HepG2 (cell line): Measurements from ENCODE around the gene TYROBP. TPM values are rescaled to one million over a fixed set of nuclear protein-coding genes. Genes with fewer than 3 reads are reported as not detected.
A peak's percentile ranks its signal among the peaks of the same experiment; 100 is the strongest.

Experiments used
- AKAP8 ChIP-seq: sonication (generic); formaldehyde crosslinking; IDR thresholded peaks from 2 replicates; pipeline ENCODE4 v1.5.1; 2020; ENCODE audit warnings: mild to moderate bottlenecking, missing genetic modification reagents
- BCL6 ChIP-seq: IDR thresholded peaks from 2 replicates; pipeline ENCODE4 v1.6.1; 2016; ENCODE audit warnings: missing genetic modification reagents, missing compliant biosample characterization
- CCAR2 ChIP-seq: fragments of 200-400 bp; formaldehyde crosslinking; optimal IDR thresholded peaks from 2 replicates; pipeline ENCODE3; 2018; ENCODE audit warnings: low read depth, mild to moderate bottlenecking, low read length, moderate library complexity
- MXI1 ChIP-seq: IDR thresholded peaks from 3 replicates; pipeline ENCODE4 v1.6.1; 2012; ENCODE audit warnings: low read depth, low read length, inconsistent platforms, borderline replicate concordance
- SP1 ChIP-seq, 2 experiments: fragments of 450-650 bp in 1 of 2; sonication (generic) in 1 of 2; formaldehyde crosslinking in 1 of 2; IDR thresholded peaks; 2 replicates each; pipeline versions ENCODE4 v1.4.0 to v1.6.1; 2016 to 2020; ENCODE audit warnings: missing genetic modification reagents in 1 of 2
- SP4 ChIP-seq: sonication (generic); formaldehyde crosslinking; IDR thresholded peaks from 2 replicates; pipeline ENCODE4 v1.8.1; 2023; ENCODE audit warnings: mild to moderate bottlenecking, missing genetic modification reagents
- TBX2 ChIP-seq: sonication (generic); formaldehyde crosslinking; IDR thresholded peaks from 2 replicates; pipeline ENCODE4 v1.5.0; 2020; ENCODE audit warnings: missing genetic modification reagents, mild to moderate bottlenecking, borderline replicate concordance
- TFDP1 ChIP-seq: IDR thresholded peaks from 2 replicates; pipeline ENCODE4 v1.6.1; 2016; ENCODE audit warnings: missing compliant biosample characterization, missing genetic modification reagents, borderline replicate concordance
- TFE3 ChIP-seq: IDR thresholded peaks from 2 replicates; pipeline ENCODE4 v1.6.1; 2016
- ZBTB38 ChIP-seq: sonication (generic); formaldehyde crosslinking; IDR thresholded peaks from 2 replicates; pipeline ENCODE4 v1.5.1; 2020; ENCODE audit warnings: mild to moderate bottlenecking, missing genetic modification reagents
- ZFP41 ChIP-seq: sonication (generic); formaldehyde crosslinking; IDR thresholded peaks from 2 replicates; pipeline ENCODE4 v1.4.0; 2020; ENCODE audit warnings: mild to moderate bottlenecking, missing genetic modification reagents, borderline replicate concordance
- ZIK1 ChIP-seq: sonication (generic); formaldehyde crosslinking; IDR thresholded peaks from 2 replicates; pipeline ENCODE4 v1.5.0; 2020; ENCODE audit warnings: mild to moderate bottlenecking, low read depth, missing genetic modification reagents, borderline replicate concordance
- ZMYM3 ChIP-seq: sonication (generic); formaldehyde crosslinking; IDR thresholded peaks from 2 replicates; pipeline ENCODE4 v1.5.1; 2020; ENCODE audit warnings: mild to moderate bottlenecking, missing genetic modification reagents
- ZNF12 ChIP-seq: sonication (generic); formaldehyde crosslinking; IDR thresholded peaks from 2 replicates; pipeline ENCODE4 v1.5.0; 2020; ENCODE audit warnings: missing genetic modification reagents
- ZNF235 ChIP-seq: sonication (generic); formaldehyde crosslinking; IDR thresholded peaks from 2 replicates; pipeline ENCODE4 v1.8.1; 2023; ENCODE audit warnings: mild to moderate bottlenecking, missing genetic modification reagents, borderline replicate concordance
- ZNF335 ChIP-seq: sonication (generic); formaldehyde crosslinking; IDR thresholded peaks from 2 replicates; pipeline ENCODE4 v1.4.0; 2020; ENCODE audit warnings: missing genetic modification reagents
- ZNF337 ChIP-seq: sonication (generic); formaldehyde crosslinking; IDR thresholded peaks from 2 replicates; pipeline ENCODE4 v1.5.1; 2020; ENCODE audit warnings: missing genetic modification reagents, low read depth, mild to moderate bottlenecking, borderline replicate concordance
- ZNF451 ChIP-seq: sonication (generic); formaldehyde crosslinking; IDR thresholded peaks from 2 replicates; pipeline ENCODE4 v1.5.0; 2020; ENCODE audit warnings: mild to moderate bottlenecking, missing genetic modification reagents
- ZNF687 ChIP-seq: sonication (generic); formaldehyde crosslinking; IDR thresholded peaks from 2 replicates; pipeline ENCODE4 v1.5.1; 2020; ENCODE audit warnings: mild to moderate bottlenecking, missing genetic modification reagents, moderate library complexity
- ZNF691 ChIP-seq: sonication (generic); formaldehyde crosslinking; IDR thresholded peaks from 2 replicates; pipeline ENCODE4 v1.4.0; 2020; ENCODE audit warnings: missing genetic modification reagents, low read depth, mild to moderate bottlenecking, borderline replicate concordance
- ZNF7 ChIP-seq: IDR thresholded peaks from 2 replicates; pipeline ENCODE4 v1.6.1; 2016; ENCODE audit warnings: missing biosample characterization, missing genetic modification reagents
- ZNF709 ChIP-seq: sonication (generic); formaldehyde crosslinking; IDR thresholded peaks from 2 replicates; pipeline ENCODE4 v1.5.0; 2020; ENCODE audit warnings: mild to moderate bottlenecking, missing genetic modification reagents
- polyA plus RNA-seq, 8 experiments: library from polyadenylated mRNA; depleted of rRNA in 3 of 8; stranded (reverse) in 7 of 8; unstranded in 1 of 8; fragments of >200 nt; fragmentation: Illumina TruSeq in 4 of 8; extraction: Trizol in 4 of 8; gene quantifications; 2 replicates each; pipeline versions ENCODE4 v1.2.1 to v1.2.3, GENCODE V29; 2011 to 2016; ENCODE audit warnings: low read depth in 4 of 8, missing spikeins in 1 of 8, mixed read lengths in 1 of 8; ENCODE audit not compliant: insufficient read depth in 1 of 8
- total RNA-seq, 5 experiments: library from RNA; depleted of rRNA; stranded (reverse); fragments of >200 nt; fragmentation: Illumina TruSeq; extraction: Trizol; gene quantifications; 2 replicates each; pipeline ENCODE4 v1.2.3, GENCODE V29; 2016; ENCODE audit warnings: low read depth in 1 of 5

TYROBP gene
- total and polyA plus RNA-seq, 2 of the 13 experiments (the other 11 are each of a cell fraction or from before 2014, with no cell fraction given) = not detected

- TF ChIP-seq ZNF687 (CRISPR knock-in tag) = peak; percentile 83
- TF ChIP-seq SP1 (IDR thresholded peaks at IDR 0.05) = no peak
- TF ChIP-seq SP1 (CRISPR knock-in tag; IDR thresholded peaks at IDR 0.05) = peak; percentile 84
- 0 out of 2 replicates have a peak, but pooled peaks have one; percentile 29 for TF ChIP-seq ZNF335 (CRISPR knock-in tag)
- peak; percentile 28; the same call in 1 of the 2 replicates for TF ChIP-seq TBX2
- no peak for TF ChIP-seq ZNF451 (CRISPR knock-in tag)
- TF ChIP-seq AKAP8 = no peak
- no peak for TF ChIP-seq ZNF7 (CRISPR knock-in tag)
- 0 out of 2 replicates have a peak, but pooled peaks have one; percentile 23 for TF ChIP-seq SP4 (CRISPR knock-in tag)
- no peak for TF ChIP-seq ZMYM3 (CRISPR knock-in tag)
- TF ChIP-seq ZIK1 = no peak
- TF ChIP-seq ZNF235 (CRISPR knock-in tag) = no peak
- no peak for TF ChIP-seq ZNF709 (CRISPR knock-in tag)
- peak; percentile 54; the same call in 1 of the 2 replicates for TF ChIP-seq TFDP1
- no peak for TF ChIP-seq BCL6
- 0 out of 2 replicates have a peak, but pooled peaks have one; percentile 14 for TF ChIP-seq ZBTB38 (CRISPR knock-in tag)
- TF ChIP-seq ZNF691 (CRISPR knock-in tag) = 0 out of 2 replicates have a peak, but pooled peaks have one; percentile 22
- no peak for TF ChIP-seq CCAR2
- TF ChIP-seq ZFP41 (CRISPR knock-in tag) = no peak
- no peak for TF ChIP-seq ZNF337 (CRISPR knock-in tag)
- TF ChIP-seq TFE3 = 0 out of 2 replicates have a peak, but pooled peaks have one; percentile 42
- peak; percentile 24; the same call in 1 of the 3 replicates for TF ChIP-seq MXI1
- no peak for TF ChIP-seq ZNF12
- TF ChIP-seq, all 625 proteins: peak for 49
Measured at GRCh38 chr19:35903550-35904179, 4.4 kb downstream of the TYROBP start (continued).
